CD14-positive monocyte (primary cell): ENCODE measurements around the gene CDH3. TPM values are rescaled to one million over a fixed set of nuclear protein-coding genes. Genes with fewer than 3 reads are reported as not detected.
A peak's percentile ranks its signal among the peaks of the same experiment; 100 is the strongest.

Experiments used
- DNase-seq, 3 donors: peaks; one replicate each; pipeline ENCODE4 v3.0.0-alpha.2; 2011 to 2022
- H2AFZ ChIP-seq: 2 replicates; pipeline ENCODE4 v1.6.0; 2012; ENCODE audit warnings: mild to moderate bottlenecking, low read depth, low read length, inconsistent platforms; ENCODE audit not compliant: insufficient read depth, poor library complexity, severe bottlenecking
- H3K27ac ChIP-seq, 2 donors: 1 replicate in 1 of 2; 2 replicates in 1 of 2; pipeline ENCODE4 v1.5.1; 2012 to 2013; ENCODE audit warnings: low read length in 2 of 2, control low read depth in 1 of 2, inconsistent platforms in 1 of 2, low read depth in 1 of 2, mild to moderate bottlenecking in 1 of 2
- H3K27me3 ChIP-seq, 2 donors: one replicate each; pipeline versions ENCODE4 v1.6.0 to v1.6.1; 2011 to 2013; ENCODE audit warnings: low read length in 2 of 2; ENCODE audit not compliant: control insufficient read depth in 2 of 2, insufficient read depth in 2 of 2
- H3K36me3 ChIP-seq, 2 donors: replicated peaks in 1 of 2; 1 replicate in 1 of 2; 2 replicates in 1 of 2; pipeline versions ENCODE4 v1.5.1 to v1.6.1; 2012 to 2013; ENCODE audit warnings: low read length in 2 of 2, control low read depth in 1 of 2, inconsistent platforms in 1 of 2, mild to moderate bottlenecking in 1 of 2; ENCODE audit not compliant: insufficient read depth in 2 of 2, control insufficient read depth in 1 of 2
- H3K4me1 ChIP-seq, 2 donors: 1 replicate in 1 of 2; 2 replicates in 1 of 2; pipeline versions ENCODE4 v1.5.1 to v1.6.1; 2012 to 2013; ENCODE audit warnings: low read length in 2 of 2, control low read depth in 1 of 2, inconsistent platforms in 1 of 2, mild to moderate bottlenecking in 1 of 2, moderate library complexity in 1 of 2; ENCODE audit not compliant: insufficient read depth in 2 of 2, control insufficient read depth in 1 of 2
- H3K4me2 ChIP-seq: replicated peaks from 2 replicates; pipeline ENCODE3; 2012; ENCODE audit warnings: low read length, moderate library complexity, mild to moderate bottlenecking; ENCODE audit not compliant: poor library complexity, severe bottlenecking; ENCODE audit errors: extremely low read depth
- H3K4me3 ChIP-seq, 3 experiments: fragments of 200-600 bp in 1 of 3; sonication (generic) in 1 of 3; replicated peaks in 1 of 3; 1 replicate in 2 of 3; 2 replicates in 1 of 3; pipeline ENCODE4 v1.5.1; 2011 to 2013; ENCODE audit warnings: low read length in 3 of 3, mild to moderate bottlenecking in 3 of 3, control low read depth in 2 of 3, low read depth in 2 of 3, inconsistent platforms in 1 of 3, moderate library complexity in 1 of 3
- H3K79me2 ChIP-seq: 2 replicates; pipeline ENCODE4 v1.6.0; 2012; ENCODE audit warnings: mild to moderate bottlenecking, control low read depth, inconsistent platforms, low read length, moderate library complexity; ENCODE audit not compliant: insufficient read depth
- H3K9ac ChIP-seq: 2 replicates; pipeline ENCODE4 v1.6.0; 2017; ENCODE audit warnings: low read length, mild to moderate bottlenecking; ENCODE audit not compliant: insufficient read depth, poor library complexity, severe bottlenecking
- H3K9me3 ChIP-seq, 2 donors: replicated peaks in 1 of 2; 1 replicate in 1 of 2; 2 replicates in 1 of 2; pipeline versions ENCODE4 v1.5.1 to v1.6.1; 2012 to 2013; ENCODE audit warnings: low read length in 2 of 2, control low read depth in 1 of 2; ENCODE audit not compliant: control insufficient read depth in 1 of 2, insufficient read depth in 1 of 2
- H4K20me1 ChIP-seq: 2 replicates; pipeline ENCODE4 v1.6.0; 2012; ENCODE audit warnings: mild to moderate bottlenecking, low read length, control low read depth, moderate library complexity; ENCODE audit not compliant: insufficient read depth
- H3K27ac Mint-ChIP-seq, 7 donors: one replicate each; pipeline ENCODE4 v1.8.0; 2020; ENCODE audit warnings: mild to moderate bottlenecking in 7 of 7, mixed read lengths in 7 of 7, moderate library complexity in 6 of 7, inconsistent platforms in 2 of 7
- H3K27me3 Mint-ChIP-seq, 3 donors: one replicate each; pipeline ENCODE4 v1.8.0; 2021 to 2022; ENCODE audit warnings: low read depth in 3 of 3, mild to moderate bottlenecking in 3 of 3, mixed read lengths in 3 of 3, moderate library complexity in 3 of 3, inconsistent platforms in 1 of 3
- H3K36me3 Mint-ChIP-seq, 2 donors: one replicate each; pipeline ENCODE4 v1.8.0; 2020; ENCODE audit warnings: mixed read lengths in 2 of 2, inconsistent platforms in 1 of 2, mild to moderate bottlenecking in 1 of 2
- H3K4me1 Mint-ChIP-seq: one replicate; pipeline ENCODE4 v1.8.0; 2020; ENCODE audit warnings: mild to moderate bottlenecking, mixed read lengths
- H3K4me3 Mint-ChIP-seq, 2 donors: one replicate each; pipeline ENCODE4 v1.8.0; 2020; ENCODE audit warnings: mild to moderate bottlenecking in 2 of 2, mixed read lengths in 2 of 2, moderate library complexity in 1 of 2
- H3K9me3 Mint-ChIP-seq, 7 donors: one replicate each; pipeline ENCODE4 v1.8.0; 2020 to 2022; ENCODE audit warnings: mixed read lengths in 7 of 7, mild to moderate bottlenecking in 6 of 7, moderate library complexity in 6 of 7, inconsistent platforms in 2 of 7
- CTCF ChIP-seq: fragments of 200-600 bp; IDR thresholded peaks from one replicate; pipeline ENCODE4 v1.8.0; 2022; ENCODE audit warnings: antibody characterized with exemption, mild to moderate bottlenecking
- WGBS: methylation state at CpG from one replicate; pipeline ENCODE4 v1.1.5; 2013; ENCODE audit warnings: missing lambda C conversion rate; ENCODE audit not compliant: insufficient coverage; 5-methylcytosine and 5-hydroxymethylcytosine counted together
- intact Hi-C, 2 donors: fragments of 100-400 bp; cut with micrococcal nuclease; formaldehyde crosslinking; loops; one replicate each; pipeline versions ENCODE4 v1.15.0 to v1.15.1; 2023
- polyA plus RNA-seq, 3 donors: library from polyadenylated mRNA; depleted of rRNA in 1 of 3; unstranded in 2 of 3; stranded (reverse) in 1 of 3; fragments of 300-500 nt in 2 of 3; fragments of >200 nt in 1 of 3; fragmentation: Illumina TruSeq in 2 of 3; gene quantifications; 1 replicate in 2 of 3; 2 replicates in 1 of 3; pipeline ENCODE4 v1.2.3, GENCODE V29; 2012 to 2021

CDH3 gene
- polyA plus RNA-seq, 3 donors: not detected

- H3K79me2 ChIP-seq: no peaks in the 10 kb centered on the region
- TF ChIP-seq CTCF: no peak
- H3K4me2 ChIP-seq: no peak overlapping the region
- H3K27ac ChIP-seq: no peak overlapping the region
- DNase-seq: no peak
- no peak overlapping the region for H3K4me3 Mint-ChIP-seq
- peaks cover 24 to 42% of the 10 kb centered on the region in 2 donors for H3K27me3 ChIP-seq
- no CpG with 5 or more reads among the region's 2 CpGs for WGBS
- no peaks in the 10 kb centered on the region for H4K20me1 ChIP-seq
- H3K9ac ChIP-seq: no peak overlapping the region
- H3K36me3 ChIP-seq: no peaks in the 10 kb centered on the region
- H3K27ac Mint-ChIP-seq: no peak overlapping the region
- H3K36me3 Mint-ChIP-seq: peaks cover 5% of the 10 kb centered on the region in 2 donors
- H3K9me3 Mint-ChIP-seq: peaks cover 0 to 10% (median 8%) of the 10 kb centered on the region in 7 donors
- H3K4me1 ChIP-seq: peaks cover 7 to 13% of the 10 kb centered on the region in 2 donors
- H3K4me1 Mint-ChIP-seq: peaks cover 10% of the 10 kb centered on the region
- no peak overlapping the region for H2AFZ ChIP-seq
- H3K4me3 ChIP-seq: no peak overlapping the region
- intact Hi-C loops: no loop called here
- peaks cover 0 to 10% of the 10 kb centered on the region in 2 donors for H3K9me3 ChIP-seq
- peaks cover 39 to 68% (median 62%) of the 10 kb centered on the region in 3 donors for H3K27me3 Mint-ChIP-seq
Observed at GRCh38 chr16:68734782-68735181, 89.7 kb downstream of the CDH3 start.

GRCh38 chr16:68736561-68736960, 91.5 kb downstream of the CDH3 start:
- no peaks in the 10 kb centered on the region for H3K36me3 ChIP-seq
- H3K79me2 ChIP-seq: no peaks in the 10 kb centered on the region
- H3K27me3 ChIP-seq: peaks cover 24 to 42% of the 10 kb centered on the region in 2 donors
- peaks cover 5 to 8% of the 10 kb centered on the region in 2 donors for H3K36me3 Mint-ChIP-seq
- H3K27ac ChIP-seq: no peak overlapping the region
- no peak overlapping the region for H2AFZ ChIP-seq
- H3K27me3 Mint-ChIP-seq: peaks cover 41 to 65% (median 60%) of the 10 kb centered on the region in 3 donors
- no peak overlapping the region for H3K4me2 ChIP-seq
- no peak overlapping the region for H3K4me3 ChIP-seq
- H3K27ac Mint-ChIP-seq: no peak overlapping the region
- no peak for TF ChIP-seq CTCF
- H3K4me1 Mint-ChIP-seq: peaks cover 26% of the 10 kb centered on the region
- no peak for DNase-seq
- H3K9me3 ChIP-seq: peaks cover 0 to 10% of the 10 kb centered on the region in 2 donors
- H4K20me1 ChIP-seq: no peaks in the 10 kb centered on the region
- H3K4me3 Mint-ChIP-seq: peak overlapping the region in 1 of 2 donors; percentile 76
- peaks cover 25 to 31% of the 10 kb centered on the region in 2 donors for H3K4me1 ChIP-seq
- peaks cover 0 to 10% (median 8%) of the 10 kb centered on the region in 7 donors for H3K9me3 Mint-ChIP-seq
- WGBS: 98% methylated on average over 6 of the region's 12 CpGs
- H3K9ac ChIP-seq: no peak overlapping the region
- intact Hi-C loops: no loop called here
